Transverse colon (tissue), 4 donors: ENCODE measurements around the gene SLC51A.

Experiments used
- EP300 ChIP-seq: sonication (generic); formaldehyde crosslinking; IDR thresholded peaks from one replicate; pipeline ENCODE4 v1.6.1; 2017; ENCODE audit warnings: antibody characterized with exemption, low read depth
- POLR2A ChIP-seq: fragments of 450-650 bp; IDR thresholded peaks from one replicate; pipeline ENCODE4 v1.6.1; 2016; ENCODE audit warnings: antibody characterized with exemption, mild to moderate bottlenecking, moderate library complexity
- POLR2AphosphoS5 ChIP-seq, 3 donors: sonication (generic); formaldehyde crosslinking; IDR thresholded peaks; one replicate each; pipeline ENCODE4 v1.6.1; 2016; ENCODE audit warnings: antibody characterized with exemption in 3 of 3
- TF ChIP-seq, protein P1 (sequence below), 5 experiments: fragments of 200-600 bp in 3 of 5; fragments of 450-650 bp in 2 of 5; sonication (generic) in 3 of 5; IDR thresholded peaks; 1 replicate in 2 of 5; 2 replicates in 3 of 5; pipeline ENCODE4 v1.5.1; 2016 to 2017; ENCODE audit warnings: antibody characterized with exemption in 5 of 5, inconsistent platforms in 3 of 5, mild to moderate bottlenecking in 2 of 5, moderate library complexity in 1 of 5

DNA sequence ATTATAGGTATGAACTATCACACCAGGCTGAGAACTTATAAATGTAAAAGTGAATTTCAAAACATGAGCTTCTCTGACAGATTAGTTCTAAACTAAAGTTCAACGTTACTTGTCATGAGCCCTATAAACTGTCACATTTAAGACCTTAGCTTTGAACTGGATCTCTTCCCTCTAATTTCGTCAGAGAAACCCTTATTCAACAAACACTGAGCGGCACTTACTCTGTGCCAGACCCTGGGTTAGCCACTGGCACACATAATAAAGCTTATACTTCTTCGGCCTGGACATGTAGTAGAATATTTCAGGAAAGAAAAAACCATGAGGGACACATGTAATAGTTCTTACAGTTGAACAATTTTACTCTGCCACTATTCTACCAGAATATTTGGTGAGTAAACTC, 65.6 kb downstream of the SLC51A start:
- TF ChIP-seq POLR2A (no peak), EP300 (no peak), POLR2AphosphoS5 (IDR thresholded peaks at IDR 0.05) (no peak)
- TF ChIP-seq, protein P1, sequence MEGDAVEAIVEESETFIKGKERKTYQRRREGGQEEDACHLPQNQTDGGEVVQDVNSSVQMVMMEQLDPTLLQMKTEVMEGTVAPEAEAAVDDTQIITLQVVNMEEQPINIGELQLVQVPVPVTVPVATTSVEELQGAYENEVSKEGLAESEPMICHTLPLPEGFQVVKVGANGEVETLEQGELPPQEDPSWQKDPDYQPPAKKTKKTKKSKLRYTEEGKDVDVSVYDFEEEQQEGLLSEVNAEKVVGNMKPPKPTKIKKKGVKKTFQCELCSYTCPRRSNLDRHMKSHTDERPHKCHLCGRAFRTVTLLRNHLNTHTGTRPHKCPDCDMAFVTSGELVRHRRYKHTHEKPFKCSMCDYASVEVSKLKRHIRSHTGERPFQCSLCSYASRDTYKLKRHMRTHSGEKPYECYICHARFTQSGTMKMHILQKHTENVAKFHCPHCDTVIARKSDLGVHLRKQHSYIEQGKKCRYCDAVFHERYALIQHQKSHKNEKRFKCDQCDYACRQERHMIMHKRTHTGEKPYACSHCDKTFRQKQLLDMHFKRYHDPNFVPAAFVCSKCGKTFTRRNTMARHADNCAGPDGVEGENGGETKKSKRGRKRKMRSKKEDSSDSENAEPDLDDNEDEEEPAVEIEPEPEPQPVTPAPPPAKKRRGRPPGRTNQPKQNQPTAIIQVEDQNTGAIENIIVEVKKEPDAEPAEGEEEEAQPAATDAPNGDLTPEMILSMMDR (IDR thresholded peaks at IDR 0.05), result no peak
